Stimulated activated CD8-positive, alpha-beta memory T cell treated with anti-CD3 and anti-CD28 coated beads, Interleukin-12 subunit alpha, Interleukin-12 subunit beta, amount 100 ng/mL, for 1 hour (primary cell): Measurements from ENCODE around the gene VASN.

Experiments used
- DNase-seq: peaks from one replicate; pipeline ENCODE4 v3.0.0-alpha.2; 2020; ENCODE audit warnings: low read depth

VASN gene

GRCh38 chr16:4354512-4355409 lies 16.9 kb upstream of the VASN start:
- DNase-seq: no peak

- no peak for DNase-seq
Measured at GRCh38 chr16:4356820-4357219, 14.8 kb upstream of the VASN start.

- no peak for DNase-seq
Measured at GRCh38 chr16:4358236-4358635, 13.4 kb upstream of the VASN start.

GRCh38 chr16:4358831-4359561 lies 12.7 kb upstream of the VASN start:
- DNase-seq: peak; percentile 47

DNA sequence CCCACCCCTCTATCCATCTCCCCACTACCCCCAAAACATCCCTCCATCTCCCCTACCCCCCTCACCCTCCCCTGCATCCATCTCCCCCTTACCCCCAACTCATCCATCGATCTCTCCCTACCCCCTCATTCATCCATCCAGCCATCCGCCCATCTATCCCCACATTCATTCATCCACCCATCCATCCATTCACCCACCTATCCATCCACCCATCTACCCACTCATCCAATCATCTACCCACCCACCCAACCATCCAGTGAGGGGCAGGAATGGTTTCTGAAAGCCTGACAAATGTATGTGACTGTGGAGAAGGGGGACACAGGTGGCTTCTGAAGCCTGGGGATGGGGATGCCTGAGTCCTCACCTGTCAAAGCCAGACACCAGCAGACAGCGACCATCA lies 11.7 kb upstream of the VASN start:
- DNase-seq: no peak

GRCh38 chr16:4360538-4361021 lies 11.1 kb upstream of the VASN start:
- DNase-seq: no peak

DNA sequence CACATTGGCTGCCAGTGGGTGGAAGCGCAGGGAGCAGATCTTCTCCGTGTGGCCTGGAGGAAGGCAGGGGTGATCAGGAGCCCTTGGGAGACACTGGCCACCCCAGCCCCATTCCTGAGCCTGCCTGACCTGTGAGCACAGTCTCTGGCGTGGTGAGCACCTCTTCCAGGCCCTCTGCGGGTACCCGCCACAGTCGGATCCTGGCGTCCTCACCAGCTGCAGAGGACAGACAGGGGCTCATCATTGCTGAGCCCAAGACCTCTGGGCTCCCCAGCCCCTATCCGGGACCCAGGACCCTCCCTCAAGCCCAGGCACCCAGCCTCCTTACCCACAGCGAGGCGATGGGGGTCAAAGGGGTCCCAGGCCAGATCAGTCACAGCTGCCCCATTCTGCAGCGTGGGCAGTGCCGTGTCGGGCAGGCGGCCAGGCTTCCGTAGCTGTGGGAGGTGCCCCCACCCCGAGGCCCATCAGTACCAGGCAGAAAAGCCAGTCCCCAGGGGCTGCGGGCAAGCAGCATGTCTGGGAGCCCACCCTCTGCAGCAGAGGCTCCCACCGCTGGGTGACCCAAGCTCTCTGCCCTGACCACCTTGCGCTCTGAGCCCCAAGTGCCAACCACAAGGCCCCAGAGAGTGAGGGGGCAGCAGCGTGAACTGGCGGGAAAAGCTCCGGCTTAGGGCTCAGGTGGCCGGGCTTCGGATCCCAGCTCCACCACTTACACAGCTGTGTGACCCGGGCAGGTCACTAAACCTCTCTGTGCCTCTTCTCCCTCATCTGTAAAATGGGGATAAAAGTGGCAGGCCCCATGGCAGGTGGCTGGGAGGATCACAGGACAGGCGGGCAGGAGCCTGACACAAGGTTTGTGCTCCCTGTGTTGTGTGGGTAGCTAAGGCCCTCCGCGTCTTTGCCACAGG lies 10.4 kb upstream of the VASN start:
- no peak for DNase-seq

DNA sequence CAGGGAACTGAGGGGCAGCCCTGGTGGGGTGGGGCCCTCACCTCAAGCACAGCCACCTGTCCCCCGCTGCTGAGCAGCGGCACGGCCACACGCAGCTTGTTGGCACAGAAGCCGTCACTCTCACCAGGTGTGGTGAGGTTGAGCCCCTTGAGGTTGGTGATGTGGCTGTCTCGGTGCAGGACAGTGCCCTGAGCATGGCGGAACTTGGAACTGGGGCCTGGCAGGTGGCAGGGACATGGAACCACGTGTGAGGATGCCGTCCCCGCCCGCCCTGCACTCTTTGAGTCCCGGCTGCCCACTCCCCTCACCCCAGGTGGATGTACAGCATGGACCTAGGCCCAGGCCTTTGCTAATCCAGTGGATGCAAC lies 9.7 kb upstream of the VASN start:
- no peak for DNase-seq

- DNase-seq: no peak
Measured at GRCh38 chr16:4362476-4363135, 9.0 kb upstream of the VASN start.

- no peak for DNase-seq
Measured at GRCh38 chr16:4364196-4365013, 7.2 kb upstream of the VASN start.

DNA sequence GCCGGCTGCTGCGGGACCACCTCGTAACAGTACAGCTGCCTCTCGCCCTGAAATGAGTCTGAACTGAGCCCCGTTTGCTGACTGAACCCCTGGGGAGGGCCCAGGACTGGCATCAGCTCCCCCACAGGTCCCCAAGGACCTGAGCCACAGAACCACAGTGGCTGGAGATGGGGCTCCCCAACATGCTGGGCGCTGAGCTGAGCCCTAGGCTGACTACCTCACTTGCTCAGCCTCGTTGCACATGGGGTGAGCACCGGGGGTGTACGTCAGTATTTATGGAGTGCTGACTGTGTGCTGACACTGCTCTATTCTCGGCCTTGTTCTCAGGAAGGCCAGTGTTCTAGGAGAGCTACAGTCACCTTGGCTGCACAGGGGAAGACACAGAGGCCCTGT lies 6.6 kb upstream of the VASN start:
- DNase-seq: no peak

DNA sequence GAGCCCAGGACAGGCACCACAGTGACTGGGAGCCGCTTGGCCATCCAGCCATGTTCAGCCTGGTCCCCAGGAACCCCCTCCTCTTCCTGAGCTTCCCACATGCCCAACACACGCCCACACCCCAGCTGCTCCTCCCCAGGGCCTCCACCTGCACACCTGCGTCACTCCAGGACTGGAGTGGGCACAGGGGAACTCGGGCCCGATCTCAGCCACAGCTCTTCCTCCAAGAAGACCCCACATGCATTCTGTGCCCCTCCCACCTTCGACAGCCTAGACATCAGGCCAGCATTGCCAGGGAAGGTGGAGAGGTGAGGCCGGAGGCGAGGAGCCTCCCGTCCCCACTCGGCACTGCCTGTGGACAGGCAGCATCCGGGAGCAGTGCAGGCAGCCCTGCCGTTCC lies 6.0 kb upstream of the VASN start:
- DNase-seq: no peak

- DNase-seq: no peak
Measured at GRCh38 chr16:4366016-4366415, 5.6 kb upstream of the VASN start.

- no peak for DNase-seq
Measured at GRCh38 chr16:4367393-4367856, 4.2 kb upstream of the VASN start.

GRCh38 chr16:4369007-4369733 lies 2.5 kb upstream of the VASN start:
- DNase-seq: no peak

- no peak for DNase-seq
Measured at GRCh38 chr16:4370151-4370550, 1.5 kb upstream of the VASN start.

GRCh38 chr16:4370570-4371356 lies 885 bp upstream of the VASN start:
- DNase-seq: no peak

DNA sequence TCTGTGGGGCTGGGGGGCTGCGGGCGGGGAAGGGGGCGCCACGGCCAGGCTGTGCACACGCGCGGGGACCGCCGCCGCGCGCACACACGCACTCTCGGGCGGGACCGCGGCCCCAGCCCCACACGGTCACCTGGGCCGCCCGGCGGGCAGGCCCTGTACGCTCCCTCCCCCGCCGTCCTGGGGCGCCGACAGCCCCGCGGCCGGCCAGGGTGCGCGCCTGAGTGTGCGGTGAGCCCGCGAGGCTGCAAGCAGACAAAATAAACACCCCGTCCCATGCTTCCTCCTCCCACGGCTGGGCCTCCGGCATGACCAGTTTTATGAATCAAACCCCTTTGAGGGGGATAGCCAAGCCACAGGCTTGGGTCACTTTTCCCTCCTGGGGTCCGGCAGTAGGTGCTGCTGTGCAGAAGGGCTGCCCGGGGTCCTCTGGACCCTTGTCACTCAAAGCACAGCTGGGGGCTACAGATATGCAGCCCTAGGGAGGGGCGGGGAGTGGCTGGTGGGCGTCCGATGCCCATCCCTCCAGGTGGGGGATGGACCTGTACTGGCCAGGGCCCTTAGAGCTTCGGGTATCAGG lies 441 bp downstream of the VASN start:
- no peak for DNase-seq
